ENCODE data around the gene STXBP6.
"Not testable (repeated sequence)": the region's sequence is repeated elsewhere in the genome, so short reads cannot be mapped to it uniquely, and the experiment has no call there.

STXBP6 gene

GRCh38 chr14:24937300-24937699, 112.6 kb downstream of the STXBP6 start:
- Histone ChIP-seq H3K36me3 (ENCODE audit: control insufficient read depth, insufficient read depth, low read length) (no peaks in the 10 kb centered on the region), H3K9ac (ENCODE audit: low read length) (no peak overlapping the region), H3K4me1 (ENCODE audit: control insufficient read depth, insufficient read depth, low read length) (no peaks in the 10 kb centered on the region), H3K27me3 (ENCODE audit: control insufficient read depth, insufficient read depth, low read length) (no peaks in the 10 kb centered on the region), H3K9me3 (ENCODE audit: control insufficient read depth, low read length) (no peaks in the 10 kb centered on the region), H3K4me3 (ENCODE audit: low read length) (no peak overlapping the region)

- not testable (repeated sequence) for H3K9ac ChIP-seq (ENCODE audit: low read length); H3K9me3 ChIP-seq (ENCODE audit: control insufficient read depth, low read length); H3K36me3 ChIP-seq (ENCODE audit: control insufficient read depth, insufficient read depth, low read length); H3K27me3 ChIP-seq (ENCODE audit: control insufficient read depth, insufficient read depth, low read length); H3K4me3 ChIP-seq (ENCODE audit: low read length); H3K4me1 ChIP-seq (ENCODE audit: control insufficient read depth, insufficient read depth, low read length)
These were observed 113.2 kb downstream of the STXBP6 start for GRCh38 chr14:24936773-24937172.

- H3K4me3 ChIP-seq (ENCODE audit: low read length) = no peak overlapping the region
- H3K9ac ChIP-seq (ENCODE audit: low read length) = no peak overlapping the region
- H3K9me3 ChIP-seq (ENCODE audit: control insufficient read depth, low read length) = no peaks in the 10 kb centered on the region
- H3K4me1 ChIP-seq (ENCODE audit: control insufficient read depth, insufficient read depth, low read length) = no peaks in the 10 kb centered on the region
- H3K27me3 ChIP-seq (ENCODE audit: control insufficient read depth, insufficient read depth, low read length) = no peaks in the 10 kb centered on the region
- H3K36me3 ChIP-seq (ENCODE audit: control insufficient read depth, insufficient read depth, low read length) = no peaks in the 10 kb centered on the region
These were observed 114.2 kb downstream of the STXBP6 start for GRCh38 chr14:24935796-24936195.

- H3K9ac ChIP-seq (ENCODE audit: low read length) = no peak overlapping the region
- no peaks in the 10 kb centered on the region for H3K36me3 ChIP-seq (ENCODE audit: control insufficient read depth, insufficient read depth, low read length)
- H3K9me3 ChIP-seq (ENCODE audit: control insufficient read depth, low read length) = no peaks in the 10 kb centered on the region
- no peak overlapping the region for H3K4me3 ChIP-seq (ENCODE audit: low read length)
- no peaks in the 10 kb centered on the region for H3K27me3 ChIP-seq (ENCODE audit: control insufficient read depth, insufficient read depth, low read length)
- peaks cover 7% of the 10 kb centered on the region for H3K4me1 ChIP-seq (ENCODE audit: control insufficient read depth, insufficient read depth, low read length)
These were observed 121.5 kb downstream of the STXBP6 start for GRCh38 chr14:24928386-24928900.

- Histone ChIP-seq H3K4me1 (ENCODE audit: control insufficient read depth, insufficient read depth, low read length) (peaks cover 7% of the 10 kb centered on the region), H3K4me3 (ENCODE audit: low read length) (no peak overlapping the region), H3K9me3 (ENCODE audit: control insufficient read depth, low read length) (no peaks in the 10 kb centered on the region), H3K9ac (ENCODE audit: low read length) (no peak overlapping the region), H3K27me3 (ENCODE audit: control insufficient read depth, insufficient read depth, low read length) (no peaks in the 10 kb centered on the region), H3K36me3 (ENCODE audit: control insufficient read depth, insufficient read depth, low read length) (no peaks in the 10 kb centered on the region)
These were observed 122.1 kb downstream of the STXBP6 start for GRCh38 chr14:24927809-24928208.

GRCh38 chr14:24925771-24926374, 124.1 kb downstream of the STXBP6 start:
- no peak overlapping the region for H3K9ac ChIP-seq (ENCODE audit: low read length)
- peaks cover 7% of the 10 kb centered on the region for H3K4me1 ChIP-seq (ENCODE audit: control insufficient read depth, insufficient read depth, low read length)
- no peaks in the 10 kb centered on the region for H3K27me3 ChIP-seq (ENCODE audit: control insufficient read depth, insufficient read depth, low read length)
- no peak overlapping the region for H3K4me3 ChIP-seq (ENCODE audit: low read length)
- H3K36me3 ChIP-seq (ENCODE audit: control insufficient read depth, insufficient read depth, low read length) = no peaks in the 10 kb centered on the region
- H3K9me3 ChIP-seq (ENCODE audit: control insufficient read depth, low read length) = no peaks in the 10 kb centered on the region

- Histone ChIP-seq H3K9ac (ENCODE audit: low read length) (no peak overlapping the region), H3K27me3 (ENCODE audit: control insufficient read depth, insufficient read depth, low read length) (no peaks in the 10 kb centered on the region), H3K4me1 (ENCODE audit: control insufficient read depth, insufficient read depth, low read length) (peaks cover 13% of the 10 kb centered on the region), H3K36me3 (ENCODE audit: control insufficient read depth, insufficient read depth, low read length) (no peaks in the 10 kb centered on the region), H3K4me3 (ENCODE audit: low read length) (no peak overlapping the region), H3K9me3 (ENCODE audit: control insufficient read depth, low read length) (no peaks in the 10 kb centered on the region)
These were observed 125.4 kb downstream of the STXBP6 start for GRCh38 chr14:24924544-24924943.

GRCh38 chr14:24921903-24922302, 128.0 kb downstream of the STXBP6 start:
- Histone ChIP-seq H3K9me3 (ENCODE audit: control insufficient read depth, low read length) (no peaks in the 10 kb centered on the region), H3K27me3 (ENCODE audit: control insufficient read depth, insufficient read depth, low read length) (no peaks in the 10 kb centered on the region), H3K4me1 (ENCODE audit: control insufficient read depth, insufficient read depth, low read length) (peaks cover 17% of the 10 kb centered on the region), H3K36me3 (ENCODE audit: control insufficient read depth, insufficient read depth, low read length) (no peaks in the 10 kb centered on the region), H3K9ac (ENCODE audit: low read length) (no peak overlapping the region), H3K4me3 (ENCODE audit: low read length) (no peak overlapping the region)

GRCh38 chr14:24920265-24921075, 129.5 kb downstream of the STXBP6 start:
- no peak overlapping the region for H3K9ac ChIP-seq (ENCODE audit: low read length)
- no peaks in the 10 kb centered on the region for H3K36me3 ChIP-seq (ENCODE audit: control insufficient read depth, insufficient read depth, low read length)
- H3K4me3 ChIP-seq (ENCODE audit: low read length) = no peak overlapping the region
- no peaks in the 10 kb centered on the region for H3K9me3 ChIP-seq (ENCODE audit: control insufficient read depth, low read length)
- H3K27me3 ChIP-seq (ENCODE audit: control insufficient read depth, insufficient read depth, low read length) = no peaks in the 10 kb centered on the region
- H3K4me1 ChIP-seq (ENCODE audit: control insufficient read depth, insufficient read depth, low read length) = peaks cover 27% of the 10 kb centered on the region

GRCh38 chr14:24918822-24919221, 131.1 kb downstream of the STXBP6 start:
- H3K9ac ChIP-seq (ENCODE audit: low read length) = no peak overlapping the region
- H3K36me3 ChIP-seq (ENCODE audit: control insufficient read depth, insufficient read depth, low read length) = no peaks in the 10 kb centered on the region

GRCh38 chr14:24915958-24916595, 133.9 kb downstream of the STXBP6 start:
- H3K9me3 ChIP-seq (ENCODE audit: control insufficient read depth, low read length) = no peaks in the 10 kb centered on the region
- no peak overlapping the region for H3K9ac ChIP-seq (ENCODE audit: low read length)
- no peak overlapping the region for H3K4me3 ChIP-seq (ENCODE audit: low read length)
- no peaks in the 10 kb centered on the region for H3K27me3 ChIP-seq (ENCODE audit: control insufficient read depth, insufficient read depth, low read length)
- peaks cover 36% of the 10 kb centered on the region for H3K4me1 ChIP-seq (ENCODE audit: control insufficient read depth, insufficient read depth, low read length)
- H3K36me3 ChIP-seq (ENCODE audit: control insufficient read depth, insufficient read depth, low read length) = no peaks in the 10 kb centered on the region

More at GRCh38 chr14:24918822-24919221, 131.1 kb downstream of the STXBP6 start:
- Histone ChIP-seq H3K4me1 (ENCODE audit: control insufficient read depth, insufficient read depth, low read length) (peaks cover 27% of the 10 kb centered on the region), H3K27me3 (ENCODE audit: control insufficient read depth, insufficient read depth, low read length) (no peaks in the 10 kb centered on the region), H3K9me3 (ENCODE audit: control insufficient read depth, low read length) (no peaks in the 10 kb centered on the region), H3K4me3 (ENCODE audit: low read length) (no peak overlapping the region)

- Histone ChIP-seq H3K4me3 (ENCODE audit: low read length) (no peak overlapping the region), H3K9me3 (ENCODE audit: control insufficient read depth, low read length) (no peaks in the 10 kb centered on the region), H3K9ac (ENCODE audit: low read length) (no peak overlapping the region), H3K4me1 (ENCODE audit: control insufficient read depth, insufficient read depth, low read length) (peaks cover 32% of the 10 kb centered on the region), H3K36me3 (ENCODE audit: control insufficient read depth, insufficient read depth, low read length) (no peaks in the 10 kb centered on the region), H3K27me3 (ENCODE audit: control insufficient read depth, insufficient read depth, low read length) (no peaks in the 10 kb centered on the region)
These were observed 134.5 kb downstream of the STXBP6 start for GRCh38 chr14:24915403-24915921.

Measured in mucosa of stomach (tissue), 1 donor.